HL-60 (cell line): ENCODE data around the gene ATOSB.
A peak's percentile ranks its signal among the peaks of the same experiment; 100 is the strongest.

Experiments used
- DNase-seq, 2 experiments: peaks; one replicate each; pipeline ENCODE4 v3.0.0-alpha.2; 2010 to 2020; ENCODE audit warnings: low read depth in 1 of 2, low spot score in 1 of 2
- H3K27ac ChIP-seq: fragments of 250-450 bp; sonication (Bioruptor Pico); replicated peaks from 2 replicates; pipeline ENCODE4 v1.5.1; 2020; ENCODE audit warnings: mild to moderate bottlenecking, moderate library complexity
- H3K27me3 ChIP-seq: fragments of 250-450 bp; sonication (Bioruptor Pico); 2 replicates; pipeline ENCODE4 v1.5.1; 2021; ENCODE audit warnings: mild to moderate bottlenecking, moderate library complexity; ENCODE audit not compliant: insufficient read depth, poor library complexity, severe bottlenecking
- H3K4me3 ChIP-seq: replicated peaks from 2 replicates; pipeline ENCODE4 v1.5.1; 2011; ENCODE audit warnings: mild to moderate bottlenecking, control low read depth, low read length; ENCODE audit not compliant: insufficient read depth
- CTCF ChIP-seq: IDR thresholded peaks from one replicate; pipeline ENCODE4 v1.5.1; 2011; ENCODE audit warnings: low read length, control low read depth, inconsistent platforms; ENCODE audit not compliant: insufficient read depth
- GABPA ChIP-seq: IDR thresholded peaks from 2 replicates; pipeline ENCODE4 v1.6.1; 2012; ENCODE audit warnings: low read depth
- POLR2AphosphoS5 ChIP-seq: IDR thresholded peaks from 2 replicates; pipeline ENCODE4 v1.6.1; 2012; ENCODE audit warnings: low read depth
- REST ChIP-seq: IDR thresholded peaks from 2 replicates; pipeline ENCODE4 v1.6.1; 2012; ENCODE audit warnings: low read depth; ENCODE audit not compliant: insufficient replicate concordance
- SPI1 ChIP-seq: IDR thresholded peaks from 2 replicates; pipeline ENCODE4 v1.6.1; 2012; ENCODE audit warnings: low read depth, mild to moderate bottlenecking, borderline replicate concordance

ATOSB gene

GRCh38 chr9:35078066-35078465 lies 37.6 kb downstream of the ATOSB start:
- no peak for DNase-seq
- Histone ChIP-seq H3K4me3 (peak overlapping the region; percentile 73; the same call in 1 of the 2 replicates), H3K27me3 (no peaks in the 10 kb centered on the region), H3K27ac (no peak overlapping the region; the same call in 1 of the 2 replicates)
- TF ChIP-seq REST (no peak), CTCF (no peak), GABPA (no peak), POLR2AphosphoS5 (no peak), SPI1 (no peak)

GRCh38 chr9:35076848-35077247 lies 38.8 kb downstream of the ATOSB start:
- DNase-seq, result no peak
- H3K27me3 ChIP-seq, result no peaks in the 10 kb centered on the region
- no peak overlapping the region for H3K4me3 ChIP-seq
- TF ChIP-seq CTCF (no peak), GABPA (no peak), REST (no peak), POLR2AphosphoS5 (no peak), SPI1 (no peak)
- no peak overlapping the region for H3K27ac ChIP-seq

- no peaks in the 10 kb centered on the region for H3K27me3 ChIP-seq
- H3K27ac ChIP-seq, result no peak overlapping the region
- DNase-seq, result no peak
- no peak overlapping the region for H3K4me3 ChIP-seq
- TF ChIP-seq SPI1, result no peak
- no peak for TF ChIP-seq POLR2AphosphoS5
- no peak for TF ChIP-seq GABPA
- no peak for TF ChIP-seq CTCF
- no peak for TF ChIP-seq REST
Observed at GRCh38 chr9:35075358-35075757, 40.3 kb downstream of the ATOSB start.
